ENCODE measurements around the gene CHST5.

Gene CHST5

DNA sequence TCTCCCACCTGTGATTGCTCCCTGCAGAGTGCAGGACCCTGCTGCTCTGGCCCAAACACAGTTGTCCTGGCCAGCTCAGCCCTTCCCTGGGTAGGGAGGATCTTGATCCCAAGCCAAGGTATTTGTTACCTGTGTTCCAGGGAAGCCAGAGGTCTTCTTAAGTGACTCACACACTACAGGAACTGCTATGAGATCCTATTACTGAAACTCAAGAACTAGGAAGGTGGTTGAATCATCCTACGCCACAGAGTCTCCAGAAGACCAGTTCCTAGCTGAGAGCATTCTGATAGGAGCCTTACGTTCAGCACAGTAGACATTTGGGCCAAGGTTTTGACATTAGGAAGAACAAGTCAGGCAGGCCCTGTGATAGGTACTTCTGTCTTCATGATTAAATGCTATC lies 52.7 kb downstream of the CHST5 start:
- Histone ChIP-seq H4K20me1 (ENCODE audit: insufficient read depth, low read length) (no peaks in the 10 kb centered on the region), H3K27me3 (ENCODE audit: insufficient read depth, low read length, poor library complexity) (no peaks in the 10 kb centered on the region), H3K4me1 (ENCODE audit: insufficient read depth, low read length) (peaks cover 24% of the 10 kb centered on the region), H3K36me3 (ENCODE audit: insufficient read depth, low read length) (no peaks in the 10 kb centered on the region), H3K79me2 (ENCODE audit: insufficient read depth, low read length) (no peaks in the 10 kb centered on the region), H2AFZ (ENCODE audit: low read depth, low read length) (no peak overlapping the region), H3K9me3 (ENCODE audit: insufficient read depth, low read length, severe bottlenecking) (no peaks in the 10 kb centered on the region), H3K4me3 (ENCODE audit: low read depth in 1 of 2, low read length in 2 of 2) (no peak overlapping the region), H3K27ac (ENCODE audit: low read length) (no peak overlapping the region), H3K4me2 (ENCODE audit: insufficient read depth, low read length) (no peak overlapping the region), H3K9ac (ENCODE audit: low read depth, low read length) (no peak overlapping the region)
- ATAC-seq (ENCODE audit: insufficient read depth, low read depth) (no peak), DNase-seq (no peak)
- TF ChIP-seq CTCF (IDR thresholded peaks at IDR 0.05; ENCODE audit: borderline replicate concordance, extremely low read depth, low read length, poor library complexity, severe bottlenecking) (no peak), EZH2 (IDR thresholded peaks at IDR 0.05; ENCODE audit: borderline replicate concordance, low read depth, low read length, severe bottlenecking) (no peak)

DNA sequence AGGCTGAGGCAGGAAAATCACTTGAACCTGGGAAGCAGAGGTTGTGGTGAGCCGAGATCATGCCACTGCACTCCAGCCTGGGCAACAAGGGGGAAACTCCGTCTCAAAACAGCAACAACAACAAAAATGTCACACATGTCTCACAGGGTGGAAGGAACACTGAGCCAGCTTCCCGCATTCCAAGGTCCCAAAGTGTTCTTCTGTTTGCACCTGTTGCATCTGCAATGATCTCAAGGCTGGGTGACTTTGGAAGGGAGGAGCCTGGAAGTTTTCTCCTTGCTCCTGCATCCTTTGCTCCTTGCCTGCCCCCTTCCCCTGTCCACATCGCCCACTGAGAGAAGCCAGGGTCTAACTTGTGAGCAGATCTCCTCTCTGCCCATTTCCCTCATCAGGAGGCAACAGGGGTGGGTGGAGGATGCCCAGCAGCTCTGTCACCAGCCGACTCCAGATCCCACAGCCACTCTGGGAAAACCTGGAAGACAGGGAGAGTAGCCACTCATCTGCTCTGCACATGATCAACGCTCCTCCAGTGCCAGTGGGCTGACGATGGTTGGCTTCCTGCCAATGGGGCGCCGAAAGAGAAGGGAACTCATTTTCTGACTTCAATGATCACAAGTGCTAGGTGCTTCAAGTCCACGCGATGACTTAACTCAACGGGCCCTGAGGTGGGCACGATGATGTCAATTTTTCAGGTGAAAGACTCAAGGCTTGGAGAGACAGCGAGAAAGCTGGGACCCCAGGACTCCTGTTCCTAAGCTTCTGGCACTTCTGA lies 53.3 kb downstream of the CHST5 start:
- no peak overlapping the region for H3K27ac ChIP-seq (ENCODE audit: low read length)
- ATAC-seq (ENCODE audit: insufficient read depth, low read depth) (no peak), DNase-seq (no peak)
- no peak overlapping the region for H3K4me3 ChIP-seq (ENCODE audit: low read depth in 1 of 2, low read length in 2 of 2)
- TF ChIP-seq CTCF (IDR thresholded peaks at IDR 0.05; ENCODE audit: borderline replicate concordance, extremely low read depth, low read length, poor library complexity, severe bottlenecking) (no peak), EZH2 (IDR thresholded peaks at IDR 0.05; ENCODE audit: borderline replicate concordance, low read depth, low read length, severe bottlenecking) (no peak)
- H3K9ac ChIP-seq (ENCODE audit: low read depth, low read length) = no peak overlapping the region
- no peaks in the 10 kb centered on the region for H3K79me2 ChIP-seq (ENCODE audit: insufficient read depth, low read length)
- no peaks in the 10 kb centered on the region for H3K27me3 ChIP-seq (ENCODE audit: insufficient read depth, low read length, poor library complexity)
- H3K4me2 ChIP-seq (ENCODE audit: insufficient read depth, low read length) = no peak overlapping the region
- no peaks in the 10 kb centered on the region for H3K36me3 ChIP-seq (ENCODE audit: insufficient read depth, low read length)
- H3K9me3 ChIP-seq (ENCODE audit: insufficient read depth, low read length, severe bottlenecking) = no peaks in the 10 kb centered on the region
- H3K4me1 ChIP-seq (ENCODE audit: insufficient read depth, low read length) = peaks cover 24% of the 10 kb centered on the region
- no peaks in the 10 kb centered on the region for H4K20me1 ChIP-seq (ENCODE audit: insufficient read depth, low read length)
- no peak overlapping the region for H2AFZ ChIP-seq (ENCODE audit: low read depth, low read length)

- Histone ChIP-seq H3K9ac (ENCODE audit: low read depth, low read length) (no peak overlapping the region), H3K4me1 (ENCODE audit: insufficient read depth, low read length) (peaks cover 22% of the 10 kb centered on the region), H4K20me1 (ENCODE audit: insufficient read depth, low read length) (no peaks in the 10 kb centered on the region), H3K36me3 (ENCODE audit: insufficient read depth, low read length) (no peaks in the 10 kb centered on the region), H3K4me3 (ENCODE audit: low read depth in 1 of 2, low read length in 2 of 2) (no peak overlapping the region), H3K27me3 (ENCODE audit: insufficient read depth, low read length, poor library complexity) (no peaks in the 10 kb centered on the region), H3K9me3 (ENCODE audit: insufficient read depth, low read length, severe bottlenecking) (no peaks in the 10 kb centered on the region), H3K4me2 (ENCODE audit: insufficient read depth, low read length) (no peak overlapping the region), H3K79me2 (ENCODE audit: insufficient read depth, low read length) (no peaks in the 10 kb centered on the region), H2AFZ (ENCODE audit: low read depth, low read length) (no peak overlapping the region), H3K27ac (ENCODE audit: low read length) (no peak overlapping the region)
- ATAC-seq (ENCODE audit: insufficient read depth, low read depth) (no peak), DNase-seq (no peak)
- no peak for TF ChIP-seq EZH2 (IDR thresholded peaks at IDR 0.05; ENCODE audit: borderline replicate concordance, low read depth, low read length, severe bottlenecking)
- TF ChIP-seq CTCF (IDR thresholded peaks at IDR 0.05; ENCODE audit: borderline replicate concordance, extremely low read depth, low read length, poor library complexity, severe bottlenecking) = no peak
Measured at GRCh38 chr16:75481475-75481874, 54.4 kb downstream of the CHST5 start.
